A549 (cell line): ENCODE measurements around the gene PLCD3. TPM values are rescaled to one million over a fixed set of nuclear protein-coding genes. Genes with fewer than 3 reads are reported as not detected.

Source experiments
- ATAC-seq, 2 experiments: fragments of 200-7000 bp in 1 of 2; fragments of >200 bp in 1 of 2; cut with Nextera tagmentation in 1 of 2; cut with Tn5 transposase in 1 of 2; 3 replicates each; pipeline versions ENCODE4 v1.8.0 to v1.9.1; 2018 to 2020; ENCODE audit warnings: mild to moderate bottlenecking in 1 of 2, moderate library complexity in 1 of 2
- CTCF ChIA-PET: fragments of 300-600 bp; sonication (Branson Sonifier 250); formaldehyde crosslinking; extraction: SDS; loops from one replicate; lab custom pipeline; 2021; ENCODE audit warnings: antibody characterized with exemption, inconsistent platforms; lab: Yijun Ruan, JAX
- POLR2A ChIA-PET: fragments of 350-600 bp; formaldehyde crosslinking; extraction: SDS; loops from one replicate; lab custom pipeline; 2021; ENCODE audit warnings: antibody characterized with exemption, inconsistent platforms; lab: Yijun Ruan, JAX
- DNase-seq, 2 experiments: peaks; one replicate each; pipeline versions ENCODE4 v3.0.0 to v3.0.0-alpha.2; 2011 to 2016; ENCODE audit warnings: low read depth in 1 of 2, low spot score in 1 of 2
- FAIRE-seq: peaks from 2 replicates; lab custom pipeline; 2011; peaks lifted over from hg19 to GRCh38; lab: Jason Lieb, UNC
- H3K27ac ChIP-seq, 2 experiments: fragments of >200 bp; sonication (Bioruptor Twin); formaldehyde crosslinking; 3 replicates each; pipeline ENCODE4 v1.5.1; 2016 to 2017
- H3K4me1 ChIP-seq: fragments of >200 bp; sonication (Bioruptor Twin); formaldehyde crosslinking; 3 replicates; pipeline ENCODE4 v1.6.1; 2016
- H3K4me2 ChIP-seq: fragments of >200 bp; sonication (Bioruptor Twin); formaldehyde crosslinking; 3 replicates; pipeline ENCODE4 v1.6.1; 2016
- H3K4me3 ChIP-seq: fragments of >200 bp; sonication (Bioruptor Twin); formaldehyde crosslinking; 3 replicates; pipeline ENCODE4 v1.5.1; 2016
- H3K9me3 ChIP-seq: fragments of >200 bp; sonication (Bioruptor Twin); formaldehyde crosslinking; 3 replicates; pipeline ENCODE4 v1.6.1; 2016
- CBX8 ChIP-seq: fragments of 200-600 bp; sonication (generic); IDR thresholded peaks from 2 replicates; pipeline ENCODE4 v1.6.1; 2016
- CEBPB ChIP-seq, 2 experiments: fragments of >200 bp in 1 of 2; sonication (Bioruptor Twin) in 1 of 2; formaldehyde crosslinking in 1 of 2; IDR thresholded peaks; 2 replicates each; pipeline ENCODE4 v1.6.1; 2012 to 2016
- CHD4 ChIP-seq: fragments of 200-600 bp; sonication (generic); IDR thresholded peaks from 2 replicates; pipeline ENCODE4 v1.6.1; 2016; ENCODE audit warnings: antibody characterized with exemption, mild to moderate bottlenecking, borderline replicate concordance
- EHF ChIP-seq: fragments of 250-450 bp; sonication (Bioruptor Pico); IDR thresholded peaks from 2 replicates; pipeline ENCODE4 v1.5.0; 2020; ENCODE audit warnings: mild to moderate bottlenecking
- EHMT2 ChIP-seq: fragments of 200-600 bp; sonication (generic); IDR thresholded peaks from 2 replicates; pipeline ENCODE4 v1.6.1; 2016; ENCODE audit warnings: antibody characterized with exemption, low read depth, mild to moderate bottlenecking, moderate library complexity
- EP300 ChIP-seq, 2 experiments: fragments of >200 bp; sonication (Bioruptor Twin); formaldehyde crosslinking; IDR thresholded peaks; 2 replicates in 1 of 2; 3 replicates in 1 of 2; pipeline ENCODE4 v1.6.1; 2016 to 2017
- FOSB ChIP-seq: fragments of 250-450 bp; sonication (Bioruptor Pico); IDR thresholded peaks from 2 replicates; pipeline ENCODE4 v1.5.0; 2020; ENCODE audit warnings: mild to moderate bottlenecking, moderate library complexity
- FOSL2 ChIP-seq, 2 experiments: fragments of 450-650 bp in 1 of 2; fragments of >200 bp in 1 of 2; sonication (Bioruptor Twin) in 1 of 2; formaldehyde crosslinking; IDR thresholded peaks; 2 replicates each; pipeline versions ENCODE4 v1.5.0 to v1.6.1; 2016 to 2020; ENCODE audit warnings: mild to moderate bottlenecking in 1 of 2, moderate library complexity in 1 of 2
- HDAC2 ChIP-seq: fragments of 200-600 bp; sonication (generic); IDR thresholded peaks from 2 replicates; pipeline ENCODE4 v1.6.1; 2016
- HOXA7 ChIP-seq: fragments of 250-450 bp; sonication (Bioruptor Pico); IDR thresholded peaks from 2 replicates; pipeline ENCODE4 v1.5.0; 2020; ENCODE audit warnings: mild to moderate bottlenecking, moderate library complexity
- KDM1A ChIP-seq: fragments of 200-600 bp; sonication (generic); IDR thresholded peaks from 2 replicates; pipeline ENCODE4 v1.6.1; 2016; ENCODE audit warnings: low read depth, mild to moderate bottlenecking
- MAX ChIP-seq: IDR thresholded peaks from 2 replicates; pipeline ENCODE4 v1.6.1; 2012
- MAZ ChIP-seq: fragments of 150-350 bp; IDR thresholded peaks from 2 replicates; pipeline ENCODE4 v1.6.1; 2014; ENCODE audit warnings: antibody characterized with exemption, low read depth, low read length, borderline replicate concordance
- MYC ChIP-seq: IDR thresholded peaks from 2 replicates; pipeline ENCODE4 v1.6.1; 2012; ENCODE audit warnings: mild to moderate bottlenecking, inconsistent platforms, low read length, improper control_type of control experiment, borderline replicate concordance
- NR3C1 ChIP-seq: fragments of >200 bp; sonication (Bioruptor Twin); formaldehyde crosslinking; IDR thresholded peaks from 3 replicates; pipeline ENCODE4 v1.6.1; 2017
- PBX3 ChIP-seq: IDR thresholded peaks from 2 replicates; pipeline ENCODE4 v1.6.1; 2012
- RAD21 ChIP-seq, 2 experiments: fragments of >200 bp in 1 of 2; sonication (Bioruptor Twin) in 1 of 2; formaldehyde crosslinking in 1 of 2; IDR thresholded peaks in 1 of 2; conservative IDR thresholded peaks in 1 of 2; 2 replicates in 1 of 2; 3 replicates in 1 of 2; pipeline ENCODE4 v1.6.1; 2012 to 2018; ENCODE audit warnings: inconsistent platforms in 1 of 2
- REST ChIP-seq: fragments of 200-600 bp; sonication (generic); IDR thresholded peaks from 2 replicates; pipeline ENCODE4 v1.6.1; 2016; ENCODE audit warnings: antibody characterized with exemption, mild to moderate bottlenecking, moderate library complexity
- SMC3 ChIP-seq: fragments of >200 bp; sonication (Bioruptor Twin); formaldehyde crosslinking; IDR thresholded peaks from 3 replicates; pipeline ENCODE4 v1.6.1; 2018; ENCODE audit warnings: inconsistent platforms
- SREBF2 ChIP-seq: fragments of 450-650 bp; IDR thresholded peaks from 2 replicates; pipeline ENCODE4 v1.6.1; 2014; ENCODE audit warnings: mild to moderate bottlenecking, moderate library complexity
- TFCP2L1 ChIP-seq: fragments of 250-450 bp; sonication (Bioruptor Pico); IDR thresholded peaks from 2 replicates; pipeline ENCODE4 v1.5.0; 2021; ENCODE audit warnings: mild to moderate bottlenecking
- ZC3H11A ChIP-seq: fragments of 450-650 bp; IDR thresholded peaks from 2 replicates; pipeline ENCODE4 v1.6.1; 2014; ENCODE audit warnings: antibody characterized with exemption, mild to moderate bottlenecking
- ZSCAN20 ChIP-seq: fragments of 250-450 bp; sonication (Bioruptor Pico); IDR thresholded peaks from 2 replicates; pipeline ENCODE4 v1.8.0; 2022; ENCODE audit warnings: mild to moderate bottlenecking, moderate library complexity
- WGBS: methylation state at CpG from one replicate; pipeline ENCODE4 v1.1.6; 2017; ENCODE audit errors: missing lambda C conversion rate; 5-methylcytosine and 5-hydroxymethylcytosine counted together
- polyA plus RNA-seq, 4 experiments: library from polyadenylated mRNA; depleted of rRNA in 3 of 4; stranded (reverse); fragments of >200 nt; fragmentation: RNase III in 1 of 4; extraction: RNeasy Plus Mini Kit Qiagen cat#74134 plus additional on column Dnase treatment in 1 of 4; gene quantifications; 2 replicates in 3 of 4; 3 replicates in 1 of 4; pipeline ENCODE4 v1.2.3, GENCODE V29; 2011 to 2017
- TF ChIP-seq, protein P1 (sequence below): fragments of >200 bp; sonication (Bioruptor Twin); formaldehyde crosslinking; IDR thresholded peaks from 2 replicates; pipeline ENCODE4 v1.6.1; 2016
- TF ChIP-seq, protein P2 (sequence below): fragments of 450-650 bp; IDR thresholded peaks from 2 replicates; pipeline ENCODE4 v1.6.1; 2014; ENCODE audit warnings: antibody characterized with exemption
- TF ChIP-seq, protein P3 (sequence below): IDR thresholded peaks from 2 replicates; pipeline ENCODE4 v1.6.1; 2012; ENCODE audit warnings: low read depth, borderline replicate concordance
- TF ChIP-seq, protein P4 (sequence below): fragments of >200 bp; sonication (Bioruptor Twin); formaldehyde crosslinking; IDR thresholded peaks from 3 replicates; pipeline ENCODE4 v1.6.1; 2016

PLCD3 gene
- polyA plus RNA-seq, 2 of the 4 experiments (the other 2 are of a cell fraction), result 56.6 to 105 TPM

DNA sequence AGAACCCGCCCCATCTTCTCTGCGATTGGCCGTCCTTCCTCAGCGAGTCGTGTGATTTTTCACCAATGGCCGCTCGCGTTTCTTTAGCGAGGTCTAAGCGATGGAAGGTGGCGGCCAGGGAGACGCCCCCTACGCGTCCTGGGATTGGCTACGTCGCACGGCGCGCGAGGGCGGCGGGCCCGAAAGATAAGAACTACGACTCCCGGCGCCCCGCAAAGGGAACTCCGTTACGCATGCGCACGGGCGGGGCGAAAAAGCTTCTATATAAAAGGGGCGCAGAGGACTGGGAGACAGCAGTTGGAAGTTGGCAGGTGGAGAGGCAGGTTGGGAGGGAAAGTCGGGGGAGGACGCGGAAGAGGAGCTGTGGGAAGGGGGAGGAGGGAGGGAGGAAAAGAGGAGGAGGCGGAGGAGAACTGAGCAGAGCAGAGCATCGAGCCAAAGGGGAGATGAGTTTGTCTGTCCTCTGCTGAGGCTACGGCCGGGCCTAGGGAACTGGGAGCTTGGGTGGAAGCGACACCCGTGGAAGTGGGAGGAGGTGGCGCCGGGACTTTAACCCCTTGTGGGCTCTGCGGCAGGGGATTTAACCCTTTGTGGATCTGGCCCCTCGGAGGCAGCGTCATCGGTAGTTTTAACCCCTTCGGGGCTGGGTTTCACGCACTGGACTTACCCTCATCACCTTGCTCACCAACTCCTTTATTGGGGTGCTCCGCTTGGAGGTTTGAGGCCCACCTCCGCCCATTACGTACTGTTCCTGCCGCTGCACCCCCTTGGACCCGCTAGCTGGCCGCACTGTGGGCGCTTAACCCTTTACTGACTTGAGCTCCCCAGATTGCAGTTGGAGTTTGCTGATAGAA lies 16.1 kb upstream of the PLCD3 start, which contains the start of gene HEXIM1 (continued):
- no peak for TF ChIP-seq FOSL2 (IDR thresholded peaks at IDR 0.05)
- peak; percentile 75 for TF ChIP-seq FOSL2 (CRISPR knock-in tag; IDR thresholded peaks at IDR 0.05)
- TF ChIP-seq TFCP2L1, result peak; percentile 100
- TF ChIP-seq CEBPB (IDR thresholded peaks at IDR 0.05), result 0 out of 4 replicates have a peak, but pooled peaks of 1 of the 2 experiments have one; percentile 35
- TF ChIP-seq MAX, result peak; percentile 42; the same call in 1 of the 2 replicates
- peak in 1 of 2 experiments; percentile 7; a peak in 1 of 5 replicates for TF ChIP-seq RAD21 (conservative IDR thresholded peaks at IDR 0.05 in 1 of 2, IDR thresholded peaks at IDR 0.05 in 1 of 2)
- no peak for TF ChIP-seq EHMT2
- peak; percentile 59 for TF ChIP-seq REST
- TF ChIP-seq HOXA7 (CRISPR knock-in tag), result peak; percentile 99
- no peak for TF ChIP-seq KDM1A
- peak; percentile 61; the same call in 1 of the 2 replicates for TF ChIP-seq MYC
- TF ChIP-seq EP300 (IDR thresholded peaks at IDR 0.05), result no peak
- TF ChIP-seq, protein P1, sequence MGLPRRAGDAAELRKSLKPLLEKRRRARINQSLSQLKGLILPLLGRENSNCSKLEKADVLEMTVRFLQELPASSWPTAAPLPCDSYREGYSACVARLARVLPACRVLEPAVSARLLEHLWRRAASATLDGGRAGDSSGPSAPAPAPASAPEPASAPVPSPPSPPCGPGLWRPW, result no peak
- TF ChIP-seq, protein P2, sequence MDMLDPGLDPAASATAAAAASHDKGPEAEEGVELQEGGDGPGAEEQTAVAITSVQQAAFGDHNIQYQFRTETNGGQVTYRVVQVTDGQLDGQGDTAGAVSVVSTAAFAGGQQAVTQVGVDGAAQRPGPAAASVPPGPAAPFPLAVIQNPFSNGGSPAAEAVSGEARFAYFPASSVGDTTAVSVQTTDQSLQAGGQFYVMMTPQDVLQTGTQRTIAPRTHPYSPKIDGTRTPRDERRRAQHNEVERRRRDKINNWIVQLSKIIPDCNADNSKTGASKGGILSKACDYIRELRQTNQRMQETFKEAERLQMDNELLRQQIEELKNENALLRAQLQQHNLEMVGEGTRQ, result 0 out of 2 replicates have a peak, but pooled peaks have one; percentile 5
- 0 out of 3 replicates have a peak, but pooled peaks have one; percentile 25 for TF ChIP-seq SMC3

DNA sequence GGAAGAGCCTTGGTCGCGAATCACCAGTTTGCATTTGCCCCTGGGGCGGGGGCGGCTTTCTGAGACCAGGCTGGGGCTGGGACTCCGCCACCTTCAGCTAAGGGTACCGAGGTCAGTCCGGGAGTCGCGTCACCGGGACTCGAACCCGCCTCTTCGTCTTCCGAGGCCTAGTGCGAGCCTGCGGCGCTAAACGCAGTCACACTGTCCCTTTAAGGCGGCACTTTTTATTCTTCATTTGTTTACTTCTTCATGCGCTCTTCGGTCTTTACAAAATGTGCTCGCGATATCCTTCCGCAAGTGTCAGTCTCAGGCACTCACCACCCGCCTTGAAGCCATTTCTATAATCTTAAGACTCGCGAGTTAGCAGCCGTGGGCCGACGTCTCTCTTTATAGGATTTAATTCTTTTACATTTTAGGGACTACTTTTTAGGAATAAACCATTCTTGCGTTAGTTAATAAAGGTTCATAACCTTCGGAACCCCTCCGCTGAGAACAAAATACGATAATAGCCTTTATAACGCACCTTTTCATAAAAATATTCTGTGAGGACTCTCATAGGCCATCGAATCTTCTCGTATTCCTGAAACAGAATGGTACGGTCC lies 15.4 kb upstream of the PLCD3 start:
- DNase-seq, result peak; percentile 83 to 99
- FAIRE-seq, result peak; percentile 77
- POLR2A ChIA-PET, result interaction anchor here (0.6 to 7.5 kb wide), 46 partner anchors 8 to 662 kb away, joined by 3 to 404 read pairs (median 9); partner anchors contain the start of genes ACBD4, FMNL1, HEXIM2 and MAP3K14
- CTCF ChIA-PET, result interaction anchor here (0.7 to 43.5 kb wide), 9 partner anchors 15 to 278 kb away, joined by 3 to 2147 read pairs (median 10); partner anchors contain the start of genes ACBD4, FMNL1, HEXIM2 and PLCD3
- Histone ChIP-seq H3K4me3 (peak overlapping the region; percentile 61), H3K4me1 (peaks cover 25% of the 10 kb centered on the region), H3K4me2 (peak overlapping the region; percentile 93), H3K9me3 (no peaks in the 10 kb centered on the region), H3K27ac (peak overlapping the region; percentile 97 to 98)
- WGBS, result under 1% methylated on average over 34 of the region's 38 CpGs
- peak; percentile 35 to 50 for ATAC-seq
- TF ChIP-seq FOSL2 (IDR thresholded peaks at IDR 0.05) (no peak), FOSL2 (CRISPR knock-in tag; IDR thresholded peaks at IDR 0.05) (peak; percentile 45; the same call in 1 of the 2 replicates), ZSCAN20 (CRISPR knock-in tag) (no peak; the same call in 1 of the 2 replicates), MAZ (peak; percentile 48; the same call in 1 of the 2 replicates), CBX8 (no peak), MAX (peak; percentile 99), EHF (0 out of 2 replicates have a peak, but pooled peaks have one; percentile 73), ZC3H11A (no peak), PBX3 (peak; percentile 98), SREBF2 (no peak), FOSB (CRISPR knock-in tag) (peak; percentile 97), NR3C1 (no peak), HDAC2 (no peak; the same call in 1 of the 2 replicates), RAD21 (conservative IDR thresholded peaks at IDR 0.05 in 1 of 2, IDR thresholded peaks at IDR 0.05 in 1 of 2) (0 out of 5 replicates have a peak, but pooled peaks of 1 of the 2 experiments have one; percentile 21), CHD4 (no peak)
- TF ChIP-seq, protein P3, sequence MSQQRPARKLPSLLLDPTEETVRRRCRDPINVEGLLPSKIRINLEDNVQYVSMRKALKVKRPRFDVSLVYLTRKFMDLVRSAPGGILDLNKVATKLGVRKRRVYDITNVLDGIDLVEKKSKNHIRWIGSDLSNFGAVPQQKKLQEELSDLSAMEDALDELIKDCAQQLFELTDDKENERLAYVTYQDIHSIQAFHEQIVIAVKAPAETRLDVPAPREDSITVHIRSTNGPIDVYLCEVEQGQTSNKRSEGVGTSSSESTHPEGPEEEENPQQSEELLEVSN, result 0 out of 2 replicates have a peak, but pooled peaks have one; percentile 44
- TF ChIP-seq, protein P4, sequence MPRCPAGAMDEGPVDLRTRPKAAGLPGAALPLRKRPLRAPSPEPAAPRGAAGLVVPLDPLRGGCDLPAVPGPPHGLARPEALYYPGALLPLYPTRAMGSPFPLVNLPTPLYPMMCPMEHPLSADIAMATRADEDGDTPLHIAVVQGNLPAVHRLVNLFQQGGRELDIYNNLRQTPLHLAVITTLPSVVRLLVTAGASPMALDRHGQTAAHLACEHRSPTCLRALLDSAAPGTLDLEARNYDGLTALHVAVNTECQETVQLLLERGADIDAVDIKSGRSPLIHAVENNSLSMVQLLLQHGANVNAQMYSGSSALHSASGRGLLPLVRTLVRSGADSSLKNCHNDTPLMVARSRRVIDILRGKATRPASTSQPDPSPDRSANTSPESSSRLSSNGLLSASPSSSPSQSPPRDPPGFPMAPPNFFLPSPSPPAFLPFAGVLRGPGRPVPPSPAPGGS, result 0 out of 3 replicates have a peak, but pooled peaks have one; percentile 2
